ENCODE measurements around the gene GNE. TPM values are rescaled to one million over a fixed set of nuclear protein-coding genes. Genes with fewer than 3 reads are reported as not detected.

The GNE gene
- total RNA-seq, 1 experiment from 2014 or later: 23.9 TPM

Small RNA genes within 50 kb of the gene (small RNA-seq; reads per million reads assigned to genes)
- 0 reads per million in 2 experiments for gene RNU4-53P

Other genes with a start within 250 kb of the GNE start
- gene RECK, start 221.5 kb downstream of the GNE start, total RNA-seq (2014; rRNA removed; shearing (Covaris generic)): 7.9 and 10.0 TPM in 2 replicates
- gene GLIPR2, start 121.7 kb downstream of the GNE start, total RNA-seq (2014; rRNA removed; shearing (Covaris generic)): 5.6 and 6.5 TPM in 2 replicates
- gene CCIN, start 89.1 kb downstream of the GNE start, total RNA-seq (2014; rRNA removed; shearing (Covaris generic)): not detected in 2 replicates
- 323 and 362 TPM in 2 replicates for gene CLTA, start 67.5 kb downstream of the GNE start, total RNA-seq (2014; rRNA removed; shearing (Covaris generic))
- gene RNF38, start 141.8 kb upstream of the GNE start, total RNA-seq (2014; rRNA removed; shearing (Covaris generic)): 9.4 and 11.0 TPM in 2 replicates